Loucy (cell line): ENCODE data around the gene TTYH3.

Experiments used
- CTCF ChIP-seq: fragments of 200-600 bp; sonication (generic); conservative IDR thresholded peaks from 2 replicates; pipeline ENCODE4 v1.5.1; 2014; ENCODE audit warnings: mild to moderate bottlenecking, antibody characterized with exemption, low read length
- EZH2phosphoT487 ChIP-seq: fragments of 200-600 bp; IDR thresholded peaks from 2 replicates; pipeline ENCODE4 v1.6.1; 2018; ENCODE audit warnings: antibody characterized with exemption, mild to moderate bottlenecking, moderate library complexity, borderline replicate concordance

- TF ChIP-seq CTCF (no peak), EZH2phosphoT487 (no peak)
Measured at GRCh38 chr7:2707481-2707880, 75.7 kb downstream of the TTYH3 start.
